ENCODE data around the gene SIX3.

The SIX3 gene

GRCh38 chr2:44941551-44942234 lies at the start of gene SIX3:
SIX3 (plus strand) TSS chr2:44941702; CDS start chr2:44942105, 403 bp downstream.
- DNase-seq (ENCODE audit: low spot score), result peak; percentile 78

GRCh38 chr2:44894058-44894457 lies 47.4 kb upstream of the SIX3 start:
- DNase-seq (ENCODE audit: low spot score), result no peak

DNA sequence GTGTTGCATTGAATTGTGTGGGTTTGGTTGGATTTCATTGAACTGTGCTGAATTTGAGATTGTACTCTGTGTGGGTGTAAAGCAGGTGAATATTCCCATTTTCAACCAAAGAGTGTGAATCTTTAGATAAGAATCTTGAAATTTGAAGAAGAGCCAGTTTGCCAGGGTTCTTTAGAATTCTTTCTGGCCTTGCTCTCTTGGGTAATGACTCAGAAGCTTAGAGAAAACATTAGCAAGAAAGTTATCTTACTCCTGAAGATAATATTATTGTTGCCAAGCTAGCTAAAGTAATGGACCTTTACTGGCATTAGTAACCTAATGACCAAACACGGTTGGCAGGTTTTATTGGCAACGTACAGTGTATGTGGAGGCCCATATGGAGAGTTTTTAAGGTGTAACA lies 46.4 kb upstream of the SIX3 start:
- no peak for DNase-seq (ENCODE audit: low spot score)

- DNase-seq (ENCODE audit: low spot score), result no peak
These were observed 44.1 kb upstream of the SIX3 start for GRCh38 chr2:44897406-44897805.

GRCh38 chr2:44902217-44903137 lies 39.0 kb upstream of the SIX3 start:
- DNase-seq (ENCODE audit: low spot score), result no peak

GRCh38 chr2:44904578-44904977 lies 36.9 kb upstream of the SIX3 start:
- DNase-seq (ENCODE audit: low spot score), result no peak

- DNase-seq (ENCODE audit: low spot score), result no peak
These were observed 34.5 kb upstream of the SIX3 start for GRCh38 chr2:44906972-44907371.

GRCh38 chr2:44909831-44910230 lies 31.7 kb upstream of the SIX3 start:
- DNase-seq (ENCODE audit: low spot score), result no peak

- DNase-seq (ENCODE audit: low spot score), result no peak
These were observed 28.8 kb upstream of the SIX3 start for GRCh38 chr2:44912660-44913059.

DNA sequence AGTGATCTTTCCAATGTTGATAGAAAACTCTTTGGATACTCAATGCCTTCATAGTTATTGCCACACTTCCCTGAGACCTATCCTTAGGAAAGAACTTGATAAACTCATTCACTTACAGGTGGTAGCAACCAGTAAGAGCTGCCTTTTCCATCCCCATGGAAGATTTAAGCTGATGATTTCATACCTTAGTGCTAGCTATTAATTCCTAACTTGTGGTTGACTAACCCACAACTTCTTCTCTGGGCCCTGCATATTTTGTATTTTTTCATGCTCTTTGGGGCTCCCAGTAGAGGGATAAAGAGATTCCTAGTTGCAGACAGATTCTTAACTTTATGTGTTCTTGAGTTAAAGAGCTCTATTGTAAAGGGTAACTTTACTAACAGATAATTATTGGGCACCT lies 25.2 kb upstream of the SIX3 start:
- DNase-seq (ENCODE audit: low spot score), result no peak

DNA sequence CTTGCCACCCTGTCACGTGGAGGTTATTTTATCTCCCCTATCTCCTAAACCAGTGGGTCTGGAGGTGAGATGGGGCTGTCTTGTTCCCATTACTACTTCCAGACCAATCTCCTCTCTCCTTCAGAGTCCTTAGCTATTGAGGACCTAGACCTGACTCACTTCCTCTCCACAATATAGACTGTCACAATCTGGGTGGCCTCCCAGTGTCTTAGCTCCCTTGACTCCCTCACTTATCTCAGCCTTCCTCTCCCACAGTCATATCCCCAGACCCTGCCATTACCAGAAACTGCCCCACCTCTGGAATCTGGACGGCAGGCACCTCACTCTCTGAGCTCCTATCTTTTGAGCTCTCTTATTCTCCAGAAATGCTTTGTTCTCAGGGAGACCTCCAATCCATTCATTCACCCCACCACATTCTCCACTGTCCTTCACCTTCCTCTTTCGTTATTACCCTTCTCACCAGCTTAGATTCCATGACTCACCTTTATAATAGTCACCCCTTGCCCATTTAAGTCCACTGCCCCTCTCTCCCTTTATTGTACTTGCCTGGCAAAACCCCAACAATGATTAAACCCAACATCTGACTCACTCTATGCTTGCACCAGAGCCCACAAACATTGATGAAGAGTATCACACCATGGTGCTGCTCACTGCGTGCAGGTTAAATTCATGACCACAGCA lies 23.3 kb upstream of the SIX3 start:
- no peak for DNase-seq (ENCODE audit: low spot score)

- DNase-seq (ENCODE audit: low spot score), result no peak
These were observed 20.8 kb upstream of the SIX3 start for GRCh38 chr2:44920751-44921150.

DNA sequence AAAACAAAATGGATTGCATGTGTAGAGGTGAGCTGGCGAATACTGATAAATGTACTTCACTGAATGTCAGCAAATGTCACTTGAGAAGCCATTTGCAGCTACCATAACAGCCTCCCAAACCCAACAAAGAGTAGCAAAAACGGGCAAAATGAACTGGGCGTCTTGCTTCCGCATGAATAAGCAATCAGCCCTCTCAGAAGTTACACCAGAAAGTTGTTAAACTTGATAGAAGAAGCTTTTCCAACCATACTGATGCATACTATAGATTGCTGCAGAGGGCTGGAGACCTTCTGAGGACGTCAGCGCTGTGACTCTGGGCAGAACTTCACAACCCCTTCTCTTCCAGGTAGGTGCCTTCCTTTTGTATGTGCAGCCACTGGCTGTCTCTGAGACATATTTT lies 18.7 kb upstream of the SIX3 start:
- no peak for DNase-seq (ENCODE audit: low spot score)

DNA sequence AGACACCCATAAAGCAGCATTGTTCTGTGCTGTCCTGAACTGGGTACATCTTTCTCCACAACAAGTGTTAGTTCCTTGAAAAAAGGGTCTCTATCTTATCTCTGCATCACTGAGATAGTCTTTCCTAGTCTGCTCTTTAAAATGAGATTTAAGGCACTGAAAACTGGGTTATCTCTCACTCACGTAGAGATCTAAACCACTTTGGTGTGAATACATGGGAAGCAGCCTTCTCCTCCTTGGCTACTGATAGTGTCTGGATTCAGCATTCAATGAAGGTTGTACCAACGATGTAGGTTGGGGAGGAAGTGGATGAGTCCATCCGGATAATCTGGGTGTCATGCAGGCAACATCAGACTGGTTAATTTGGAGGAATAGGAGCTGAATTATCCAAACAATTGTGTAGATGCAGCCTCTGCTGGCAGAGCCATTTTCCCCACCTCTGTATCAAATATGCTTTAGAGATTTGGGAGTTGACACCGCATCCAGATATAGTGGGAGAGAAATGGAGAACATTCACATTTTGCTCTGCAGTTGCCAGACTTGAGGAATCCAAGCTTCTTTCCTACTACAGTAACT lies 15.9 kb upstream of the SIX3 start:
- DNase-seq (ENCODE audit: low spot score), result no peak

DNA sequence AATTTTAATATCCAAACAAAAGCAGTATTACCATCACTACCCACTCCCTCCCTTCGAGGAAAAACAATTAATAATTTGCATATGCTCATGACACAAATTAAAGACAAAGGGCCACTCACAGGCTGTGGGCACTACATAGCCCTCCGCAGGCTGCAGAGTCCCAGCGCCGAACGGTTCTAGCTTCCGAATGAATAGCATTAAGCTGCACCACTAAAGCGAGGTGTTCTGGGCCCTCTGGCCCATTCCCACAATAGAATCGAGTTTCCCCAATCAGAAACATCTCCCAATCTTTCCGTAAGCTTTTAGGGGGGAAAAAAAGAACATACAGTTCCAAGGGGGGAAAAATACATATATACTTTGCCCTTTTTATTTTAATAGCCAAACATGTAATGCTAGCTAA lies 14.5 kb upstream of the SIX3 start:
- DNase-seq (ENCODE audit: low spot score), result no peak

DNA sequence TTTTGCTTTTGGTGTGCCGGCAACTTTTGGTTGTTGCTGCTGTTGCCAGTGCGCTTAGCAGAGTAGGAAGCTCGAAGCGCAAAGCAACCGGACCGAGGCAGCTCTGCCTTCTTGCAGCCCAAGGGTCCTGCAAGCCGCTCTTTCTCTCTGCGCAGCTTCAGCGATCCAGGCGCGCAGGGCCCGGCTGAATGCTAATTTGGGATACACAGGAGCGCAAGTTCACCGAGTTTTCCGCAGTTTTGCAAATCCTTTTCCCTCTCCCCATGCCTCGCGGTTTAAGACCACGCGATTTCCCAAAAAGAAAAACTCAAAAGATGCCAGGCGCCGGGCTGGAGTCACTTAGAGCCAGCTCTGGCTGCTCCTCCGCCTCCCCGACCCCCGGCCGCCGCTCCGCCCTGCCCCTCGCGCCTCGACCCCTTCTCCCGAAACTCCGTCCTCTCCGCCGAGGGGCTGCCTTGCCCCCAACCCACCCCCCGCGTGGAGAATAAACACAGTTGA lies 13.5 kb upstream of the SIX3 start:
- DNase-seq (ENCODE audit: low spot score), result peak; percentile 68

- DNase-seq (ENCODE audit: low spot score), result peak; percentile 70
These were observed 12.9 kb upstream of the SIX3 start for GRCh38 chr2:44928483-44929158.

DNA sequence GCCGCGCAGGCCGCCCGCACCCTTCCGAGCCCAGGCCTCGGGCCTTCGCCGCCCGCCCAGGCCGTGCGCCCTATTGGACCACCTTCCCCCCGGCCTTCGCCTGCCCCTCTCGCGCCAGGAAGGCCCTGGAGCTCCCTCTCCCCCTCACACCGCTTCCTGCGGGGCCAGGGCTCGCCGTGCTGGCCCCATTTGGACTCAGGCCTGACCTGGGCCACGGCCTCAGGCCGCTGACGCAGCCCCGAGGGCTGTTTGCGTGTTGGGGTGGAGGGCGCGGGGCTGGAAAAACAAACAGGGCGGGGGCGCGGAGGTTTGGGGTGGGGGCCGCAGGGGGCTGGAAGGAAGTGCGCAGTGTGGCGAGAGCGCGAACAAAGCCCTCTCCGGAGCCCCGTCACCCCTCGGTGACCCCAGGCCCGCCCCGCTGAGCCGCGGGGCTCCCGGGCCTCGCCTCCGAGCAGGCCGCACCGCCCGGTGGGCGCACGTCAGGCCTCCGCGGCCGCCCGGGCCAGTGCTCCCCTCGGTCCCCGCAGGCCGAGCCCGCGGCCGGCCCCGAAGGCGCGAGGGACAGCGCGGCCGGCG lies 12.3 kb upstream of the SIX3 start:
- DNase-seq (ENCODE audit: low spot score), result peak; percentile 78

- DNase-seq (ENCODE audit: low spot score), result peak; percentile 60
These were observed 11.7 kb upstream of the SIX3 start for GRCh38 chr2:44929735-44930273.

- peak; percentile 63 for DNase-seq (ENCODE audit: low spot score)
These were observed 11.0 kb upstream of the SIX3 start for GRCh38 chr2:44930274-44931197.

Data from ecto neural progenitor cell (in vitro differentiated cells).